Lower leg skin (tissue), 3 donors: Measurements from ENCODE around the gene NLRP1.

ENCODE experiments used
- CTCF ChIP-seq, 3 donors: fragments of 450-650 bp; IDR thresholded peaks; one replicate each; pipeline ENCODE4 v1.5.1; 2016; ENCODE audit warnings: antibody characterized with exemption in 3 of 3, mild to moderate bottlenecking in 3 of 3, moderate library complexity in 2 of 3
- POLR2A ChIP-seq, 2 donors: fragments of 450-650 bp; IDR thresholded peaks; one replicate each; pipeline ENCODE4 v1.6.1; 2016 to 2017; ENCODE audit warnings: antibody characterized with exemption in 2 of 2, mild to moderate bottlenecking in 1 of 2, moderate library complexity in 1 of 2

- no peak for TF ChIP-seq CTCF (IDR thresholded peaks at IDR 0.05)
- TF ChIP-seq POLR2A (IDR thresholded peaks at IDR 0.05) = no peak
Observed at GRCh38 chr17:5464717-5465507, 119.4 kb downstream of the NLRP1 start.
